BE2C (cell line): ENCODE data around the gene GNAQ.

Experiments used
- DNase-seq: peaks from one replicate; pipeline ENCODE4 v3.0.0-alpha.2; 2020
- H3K27me3 ChIP-seq: fragments of 250-450 bp; sonication (Bioruptor Pico); 2 replicates; pipeline ENCODE4 v1.5.1; 2020; ENCODE audit warnings: mild to moderate bottlenecking
- H3K36me3 ChIP-seq: fragments of 250-450 bp; sonication (Bioruptor Pico); 2 replicates; pipeline ENCODE4 v1.5.1; 2020; ENCODE audit warnings: mild to moderate bottlenecking
- H3K4me1 ChIP-seq: fragments of 250-450 bp; sonication (Bioruptor Pico); 2 replicates; pipeline ENCODE4 v1.5.1; 2020
- H3K4me3 ChIP-seq: 2 replicates; pipeline ENCODE4 v1.5.1; 2011; ENCODE audit warnings: low read depth, low read length
- H3K9me3 ChIP-seq: fragments of 250-450 bp; sonication (Bioruptor Pico); 2 replicates; pipeline ENCODE4 v1.5.1; 2020
- CTCF ChIP-seq: IDR thresholded peaks from 2 replicates; pipeline ENCODE4 v1.5.1; 2012; ENCODE audit warnings: mild to moderate bottlenecking, low read depth, low read length

Gene GNAQ

GRCh38 chr9:77817590-77818311 lies 213.9 kb downstream of the GNAQ start:
- no peaks in the 10 kb centered on the region for H3K27me3 ChIP-seq
- H3K36me3 ChIP-seq: peaks cover 7% of the 10 kb centered on the region
- no peaks in the 10 kb centered on the region for H3K9me3 ChIP-seq
- no peak for TF ChIP-seq CTCF
- peaks cover 27% of the 10 kb centered on the region for H3K4me1 ChIP-seq
- no peak overlapping the region for H3K4me3 ChIP-seq
- no peak for DNase-seq

DNA sequence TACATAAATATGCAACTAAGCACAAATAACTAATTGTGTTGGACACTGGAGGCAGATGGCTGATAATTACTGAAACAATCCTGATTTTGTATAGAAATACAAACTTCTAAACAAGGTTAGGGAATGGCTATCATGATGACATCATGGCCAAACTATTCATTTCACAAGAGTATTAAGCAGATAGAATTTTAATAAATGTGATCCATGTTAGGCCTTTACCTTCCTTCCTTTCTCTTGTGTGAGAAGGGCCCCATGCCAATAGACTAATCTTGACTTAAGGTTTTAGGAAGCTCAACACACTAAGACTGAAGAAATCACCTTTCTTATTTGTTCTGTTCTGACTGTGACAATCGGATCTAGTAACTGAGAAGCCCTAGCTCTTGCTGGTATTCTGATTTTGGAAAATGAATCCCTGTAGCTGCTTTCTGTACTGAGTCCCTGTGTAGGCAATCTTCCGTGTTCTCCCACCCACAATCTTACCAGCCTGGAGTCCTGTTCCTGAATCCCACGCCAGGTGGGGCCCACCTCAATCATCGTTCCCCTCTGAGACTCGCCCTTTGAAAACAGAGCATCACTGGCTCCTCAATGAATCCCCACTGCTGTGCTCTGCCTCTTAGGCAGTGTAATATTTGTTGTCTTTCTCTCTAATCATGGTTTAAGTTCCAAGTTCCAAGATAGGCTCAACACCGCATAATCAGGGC lies 214.8 kb downstream of the GNAQ start:
- peaks cover 7% of the 10 kb centered on the region for H3K36me3 ChIP-seq
- no peak for DNase-seq

GRCh38 chr9:77815260-77815659 lies 216.4 kb downstream of the GNAQ start:
- no peak for TF ChIP-seq CTCF
- peaks cover 14% of the 10 kb centered on the region for H3K4me1 ChIP-seq
- peaks cover 7% of the 10 kb centered on the region for H3K36me3 ChIP-seq
- DNase-seq: no peak
- H3K27me3 ChIP-seq: no peaks in the 10 kb centered on the region
- no peaks in the 10 kb centered on the region for H3K9me3 ChIP-seq
- no peak overlapping the region for H3K4me3 ChIP-seq

More for the DNA sequence above, 214.8 kb downstream of the GNAQ start:
- H3K27me3 ChIP-seq: no peaks in the 10 kb centered on the region
- TF ChIP-seq CTCF: no peak
- no peak overlapping the region for H3K4me3 ChIP-seq
- peaks cover 21% of the 10 kb centered on the region for H3K4me1 ChIP-seq
- H3K9me3 ChIP-seq: no peaks in the 10 kb centered on the region

GRCh38 chr9:77811832-77812231 lies 219.8 kb downstream of the GNAQ start:
- TF ChIP-seq CTCF: no peak
- Histone ChIP-seq H3K4me1 (peaks cover 17% of the 10 kb centered on the region), H3K4me3 (no peak overlapping the region), H3K36me3 (peaks cover 11% of the 10 kb centered on the region), H3K27me3 (no peaks in the 10 kb centered on the region), H3K9me3 (no peaks in the 10 kb centered on the region)
- DNase-seq: no peak

GRCh38 chr9:77810637-77811119 lies 220.9 kb downstream of the GNAQ start:
- Histone ChIP-seq H3K4me3 (no peak overlapping the region), H3K4me1 (peaks cover 15% of the 10 kb centered on the region), H3K27me3 (no peaks in the 10 kb centered on the region), H3K36me3 (peaks cover 11% of the 10 kb centered on the region), H3K9me3 (no peaks in the 10 kb centered on the region)
- no peak for DNase-seq
- no peak for TF ChIP-seq CTCF

- Histone ChIP-seq H3K4me1 (peaks cover 10% of the 10 kb centered on the region), H3K9me3 (no peaks in the 10 kb centered on the region), H3K4me3 (no peak overlapping the region), H3K27me3 (no peaks in the 10 kb centered on the region), H3K36me3 (peaks cover 11% of the 10 kb centered on the region)
- DNase-seq: no peak
- no peak for TF ChIP-seq CTCF
Observed at GRCh38 chr9:77810047-77810446, 221.6 kb downstream of the GNAQ start.
